ENCODE results near the gene GSK3B. TPM values are rescaled to one million over a fixed set of nuclear protein-coding genes. Genes with fewer than 3 reads are reported as not detected.
"Not testable (repeated sequence)": the region's sequence is repeated elsewhere in the genome, so short reads cannot be mapped to it uniquely, and the experiment has no call there.

GSK3B gene
- total and polyA plus RNA-seq, 10 of the 15 experiments (the other 5 are each of a cell fraction or from before 2014, with no cell fraction given) = 8.5 to 49.8 (median 25.5) TPM

DNA sequence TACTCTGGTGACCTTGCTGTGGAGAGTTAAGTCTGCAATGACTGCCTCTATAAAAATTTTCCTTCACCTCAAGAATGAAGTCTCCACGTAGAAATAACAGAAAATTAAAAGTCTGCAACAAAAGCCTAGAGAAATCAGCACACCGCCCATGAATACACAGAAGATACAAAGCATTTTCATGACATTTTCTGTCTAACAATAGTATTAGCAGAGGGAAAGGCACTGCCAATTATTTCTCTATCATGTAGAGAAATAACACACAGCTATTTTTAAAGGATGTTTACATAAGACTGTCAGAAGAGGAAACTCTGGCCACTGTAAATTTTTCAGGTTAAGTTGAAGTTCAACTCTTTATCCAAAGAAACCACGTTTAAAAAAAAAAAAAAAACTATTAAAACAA is 80.8 kb downstream of the GSK3B start:
- WGBS (ENCODE audit: insufficient coverage, insufficient replicate concordance, low lambda C conversion rate, missing lambda C conversion rate) = 47% methylated on average over 3 of the region's 3 CpGs
- Histone ChIP-seq H3K27me3 (replicated peaks in 1 of 2; ENCODE audit: control insufficient read depth in 2 of 2, insufficient read depth in 2 of 2, low read length in 1 of 2) (no peaks in the 10 kb centered on the region), H3K36me3 (ENCODE audit: control insufficient read depth in 2 of 2, insufficient read depth in 2 of 2, low read length in 1 of 2) (no peaks in the 10 kb centered on the region), H3K9me3 (replicated peaks; ENCODE audit: control insufficient read depth, insufficient read depth, low read length) (no peaks in the 10 kb centered on the region; the same call in 1 of the 3 replicates), H3K27ac (ENCODE audit: control insufficient read depth, insufficient read depth) (no peak overlapping the region), H3K9ac (ENCODE audit: control insufficient read depth, insufficient read depth, low read length) (no peak overlapping the region), H3K4me3 (no peak overlapping the region), H3K79me2 (ENCODE audit: control insufficient read depth, insufficient read depth, low read length) (peaks cover 85% of the 10 kb centered on the region), H3K4me2 (ENCODE audit: control insufficient read depth, insufficient read depth) (no peak overlapping the region), H2AFZ (ENCODE audit: control insufficient read depth, low read depth, low read length) (no peak overlapping the region), H4K20me1 (ENCODE audit: control insufficient read depth, insufficient read depth) (peaks cover 2% of the 10 kb centered on the region; the same call in 1 of the 2 replicates), H3K4me1 (ENCODE audit: control insufficient read depth, insufficient read depth, low read length) (peaks cover 6% of the 10 kb centered on the region)
- CTCF ChIA-PET = no interaction called here
- ATAC-seq (no peak), DNase-seq (ENCODE audit: low read depth, low spot score) (no peak), FAIRE-seq (no peak)
- BruUV-seq (replicated peaks) = no TSS peak
- SMC1A ChIA-PET (ENCODE audit: uncharacterized antibody, unreplicated experiment) = no interaction called here
- RAD21 ChIA-PET (ENCODE audit: unreplicated experiment) = no interaction called here
- intact Hi-C loops (cut with micrococcal nuclease; ENCODE audit: unreplicated experiment) = no loop called here
- POLR2A ChIA-PET = interaction anchor here (0.7 kb wide), 1 partner anchor 72 kb away, joined by 5 read pairs; no protein-coding TSS in a partner anchor
- TF ChIP-seq NKRF (conservative IDR thresholded peaks at IDR 0.05) (no peak), ZNF207 (IDR thresholded peaks at IDR 0.05; ENCODE audit: borderline replicate concordance) (no peak), EZH2 (IDR thresholded peaks at IDR 0.05; ENCODE audit: borderline replicate concordance, control insufficient read depth, low read depth, low read length) (no peak), NBN (IDR thresholded peaks at IDR 0.05) (no peak), ATF7 (IDR thresholded peaks at IDR 0.05; ENCODE audit: low read depth) (no peak), NFIC (IDR thresholded peaks at IDR 0.05; ENCODE audit: low read depth, low read length) (no peak), MLLT1 (IDR thresholded peaks at IDR 0.05) (no peak), HDAC2 (IDR thresholded peaks at IDR 0.05) (no peak)
- TF ChIP-seq, protein P1, sequence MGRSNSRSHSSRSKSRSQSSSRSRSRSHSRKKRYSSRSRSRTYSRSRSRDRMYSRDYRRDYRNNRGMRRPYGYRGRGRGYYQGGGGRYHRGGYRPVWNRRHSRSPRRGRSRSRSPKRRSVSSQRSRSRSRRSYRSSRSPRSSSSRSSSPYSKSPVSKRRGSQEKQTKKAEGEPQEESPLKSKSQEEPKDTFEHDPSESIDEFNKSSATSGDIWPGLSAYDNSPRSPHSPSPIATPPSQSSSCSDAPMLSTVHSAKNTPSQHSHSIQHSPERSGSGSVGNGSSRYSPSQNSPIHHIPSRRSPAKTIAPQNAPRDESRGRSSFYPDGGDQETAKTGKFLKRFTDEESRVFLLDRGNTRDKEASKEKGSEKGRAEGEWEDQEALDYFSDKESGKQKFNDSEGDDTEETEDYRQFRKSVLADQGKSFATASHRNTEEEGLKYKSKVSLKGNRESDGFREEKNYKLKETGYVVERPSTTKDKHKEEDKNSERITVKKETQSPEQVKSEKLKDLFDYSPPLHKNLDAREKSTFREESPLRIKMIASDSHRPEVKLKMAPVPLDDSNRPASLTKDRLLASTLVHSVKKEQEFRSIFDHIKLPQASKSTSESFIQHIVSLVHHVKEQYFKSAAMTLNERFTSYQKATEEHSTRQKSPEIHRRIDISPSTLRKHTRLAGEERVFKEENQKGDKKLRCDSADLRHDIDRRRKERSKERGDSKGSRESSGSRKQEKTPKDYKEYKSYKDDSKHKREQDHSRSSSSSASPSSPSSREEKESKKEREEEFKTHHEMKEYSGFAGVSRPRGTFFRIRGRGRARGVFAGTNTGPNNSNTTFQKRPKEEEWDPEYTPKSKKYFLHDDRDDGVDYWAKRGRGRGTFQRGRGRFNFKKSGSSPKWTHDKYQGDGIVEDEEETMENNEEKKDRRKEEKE (IDR thresholded peaks at IDR 0.05) = no peak
- in situ Hi-C loops (cut with MboI) = no loop called here

DNA sequence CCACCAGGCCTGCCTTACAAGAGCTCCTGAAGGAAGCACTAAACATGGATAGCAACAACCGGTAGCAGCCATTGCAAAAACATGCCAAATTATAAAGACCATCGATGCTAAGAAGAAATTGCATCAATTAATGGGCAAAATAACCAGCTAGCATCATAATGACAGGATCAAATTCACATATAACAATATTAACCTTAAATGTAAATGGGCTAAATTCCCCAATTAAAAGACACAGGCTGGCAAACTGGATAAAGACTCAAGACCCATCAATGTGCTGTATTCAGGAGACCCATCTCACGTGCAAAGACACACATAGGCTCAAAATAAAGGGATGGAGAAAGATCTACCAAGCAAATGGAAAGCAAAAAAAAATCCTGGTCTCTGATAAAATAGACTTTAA is 88.5 kb downstream of the GSK3B start:
- ATAC-seq; H3K27me3 ChIP-seq (replicated peaks in 1 of 2; ENCODE audit: control insufficient read depth in 2 of 2, insufficient read depth in 2 of 2, low read length in 1 of 2); H2AFZ ChIP-seq (ENCODE audit: control insufficient read depth, low read depth, low read length); FAIRE-seq; in situ Hi-C loops (cut with MboI); H3K36me3 ChIP-seq (ENCODE audit: control insufficient read depth in 2 of 2, insufficient read depth in 2 of 2, low read length in 1 of 2); POLR2A ChIA-PET; H4K20me1 ChIP-seq (ENCODE audit: control insufficient read depth, insufficient read depth); H3K9me3 ChIP-seq (replicated peaks; ENCODE audit: control insufficient read depth, insufficient read depth, low read length); H3K4me1 ChIP-seq (ENCODE audit: control insufficient read depth, insufficient read depth, low read length); RAD21 ChIA-PET (ENCODE audit: unreplicated experiment); H3K9ac ChIP-seq (ENCODE audit: control insufficient read depth, insufficient read depth, low read length); CTCF ChIA-PET; H3K4me2 ChIP-seq (ENCODE audit: control insufficient read depth, insufficient read depth); intact Hi-C loops (cut with micrococcal nuclease; ENCODE audit: unreplicated experiment); H3K27ac ChIP-seq (ENCODE audit: control insufficient read depth, insufficient read depth); DNase-seq (ENCODE audit: low read depth, low spot score); BruUV-seq (replicated peaks); H3K4me3 ChIP-seq: not testable (repeated sequence)
- WGBS (ENCODE audit: insufficient coverage, insufficient replicate concordance, low lambda C conversion rate, missing lambda C conversion rate) = 96% methylated on average over 3 of the region's 3 CpGs
- SMC1A ChIA-PET (ENCODE audit: uncharacterized antibody, unreplicated experiment) = interaction anchor here (1.0 to 1.2 kb wide), 2 partner anchors 12 to 13 kb away, joined by 3 to 6 read pairs; no protein-coding TSS in a partner anchor
- peaks cover 52% of the 10 kb centered on the region for H3K79me2 ChIP-seq (ENCODE audit: control insufficient read depth, insufficient read depth, low read length)
